ENCODE data around the gene PTGR2. TPM values are rescaled to one million over a fixed set of nuclear protein-coding genes. Genes with fewer than 3 reads are reported as not detected.

The PTGR2 gene
- 1.6 and 2.0 TPM in 2 replicates for total RNA-seq

DNA sequence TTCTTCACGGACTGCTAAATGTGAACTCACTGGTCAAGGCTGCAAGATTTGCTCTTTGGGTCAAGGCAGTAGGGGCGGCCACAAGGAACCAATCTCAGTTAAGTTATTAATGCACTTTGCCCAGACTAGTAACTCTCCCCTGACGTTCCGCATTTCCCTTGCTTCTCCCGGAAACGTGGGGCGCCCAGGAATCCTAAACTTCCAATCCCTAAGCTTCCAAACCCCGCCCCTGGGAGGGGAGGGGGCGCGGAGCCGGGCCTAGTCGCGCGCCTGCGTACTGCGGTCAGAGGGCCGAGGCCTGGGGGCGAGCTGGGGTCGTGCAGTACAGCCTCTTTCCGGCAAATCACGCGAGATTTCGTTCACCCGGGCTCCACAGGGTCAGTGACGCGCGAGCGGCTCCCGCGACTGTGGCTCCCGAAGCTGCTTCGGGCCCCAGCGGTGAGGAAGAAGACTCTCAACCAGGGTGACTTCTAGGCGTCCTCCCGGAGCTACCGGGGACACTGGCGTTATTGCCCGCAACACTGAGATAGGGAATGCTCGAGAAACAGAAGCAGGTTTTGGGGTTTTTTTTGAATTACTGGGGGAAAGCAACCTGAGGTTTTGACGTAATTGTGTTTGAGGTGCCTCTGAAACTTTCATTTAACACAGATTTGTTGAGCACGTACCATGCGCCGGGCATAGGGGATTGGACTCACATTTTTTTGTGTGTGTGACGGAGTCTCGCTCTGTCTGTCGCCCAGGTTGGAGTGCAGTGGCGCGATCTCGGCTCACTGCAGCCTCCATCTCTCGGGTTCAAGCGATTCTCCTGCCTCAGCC lies at the start of gene PTGR2:
Gene PTGR2, plus strand, starts transcription at position 265 of the 816 bp plus-strand sequence. CDS start 7,032 bp downstream, outside the sequence.

DNA sequence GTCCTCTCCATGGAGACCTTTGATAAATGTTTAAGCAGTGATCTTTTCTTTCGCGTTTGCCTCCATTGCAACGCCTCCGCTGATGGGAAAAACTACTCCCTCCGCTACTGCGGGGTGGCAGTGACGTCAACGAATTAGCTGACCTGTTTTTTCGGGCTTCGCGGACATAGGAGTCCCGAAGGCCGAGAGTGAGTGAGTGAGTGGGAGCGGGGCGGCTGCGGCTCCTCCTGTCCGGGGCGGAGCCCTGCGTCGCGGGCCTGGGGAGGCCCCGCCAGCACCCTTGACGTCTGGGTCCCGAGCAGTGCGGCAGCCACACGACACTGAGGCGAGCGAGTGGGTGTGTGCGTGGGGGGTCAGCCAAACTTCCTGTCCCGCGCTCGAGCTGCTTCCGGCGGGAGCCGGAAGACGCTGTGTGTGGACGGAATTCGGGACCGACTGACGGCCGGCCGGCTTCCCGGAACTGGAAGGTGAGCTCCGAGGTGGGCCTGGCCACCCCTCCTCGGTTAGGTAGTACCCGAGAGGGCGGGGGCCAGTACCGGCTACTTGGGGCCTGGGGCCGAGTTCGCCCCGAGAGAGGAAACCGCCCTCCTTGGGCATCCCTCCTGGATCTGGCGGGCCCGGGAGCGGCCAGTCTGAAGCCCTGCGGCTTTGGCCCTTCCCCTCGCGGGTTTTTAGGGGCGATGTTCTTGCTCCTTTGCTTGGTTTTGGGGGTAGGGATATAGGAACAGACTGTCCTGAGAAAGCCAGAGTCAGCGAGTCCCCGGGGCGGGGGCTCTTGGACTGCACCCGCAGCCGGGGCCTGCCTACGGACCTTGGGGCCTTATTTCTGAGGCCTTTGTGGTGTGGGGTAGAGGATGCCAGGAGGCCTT lies 35.1 kb downstream of the PTGR2 start, which contains the start of gene ZNF410:
Gene ZNF410, plus strand, starts transcription at position 411 of the 869 bp plus-strand sequence. CDS start 5,317 bp downstream, outside the sequence.

Other genes with a start within 250 kb of the PTGR2 start
- gene ACOT6, start 239.3 kb upstream of the PTGR2 start, total RNA-seq: not detected in 2 replicates
- 4.4 and 6.5 TPM in 2 replicates for gene DNAL1, start 206.8 kb upstream of the PTGR2 start, total RNA-seq
- gene PNMA1, start 137.4 kb upstream of the PTGR2 start, total RNA-seq: 15.1 and 18.9 TPM in 2 replicates
- gene ZNF410, start 35.0 kb downstream of the PTGR2 start, total RNA-seq: 50.7 and 55.6 TPM in 2 replicates
- 2.3 and 2.7 TPM in 2 replicates for gene FAM161B, start 98.3 kb downstream of the PTGR2 start, total RNA-seq
- gene COQ6, start 98.5 kb downstream of the PTGR2 start, total RNA-seq: 16.4 and 16.5 TPM in 2 replicates
- gene ENTPD5, start 167.5 kb downstream of the PTGR2 start, total RNA-seq: 8.0 and 8.8 TPM in 2 replicates
- gene BBOF1, start 167.5 kb downstream of the PTGR2 start, total RNA-seq: 0.98 and 1.3 TPM in 2 replicates
- 25.8 and 28.8 TPM in 2 replicates for gene ALDH6A1, start 232.6 kb downstream of the PTGR2 start, total RNA-seq
- gene LIN52, start 233.1 kb downstream of the PTGR2 start, total RNA-seq: 7.8 and 8.3 TPM in 2 replicates

All from dermis lymphatic vessel endothelial cell (primary cell).